Transverse colon (tissue), 4 donors: ENCODE measurements around the gene DCLK2.

Experiments used
- EP300 ChIP-seq: sonication (generic); formaldehyde crosslinking; IDR thresholded peaks from one replicate; pipeline ENCODE4 v1.6.1; 2017; ENCODE audit warnings: antibody characterized with exemption, low read depth
- POLR2A ChIP-seq: fragments of 450-650 bp; IDR thresholded peaks from one replicate; pipeline ENCODE4 v1.6.1; 2016; ENCODE audit warnings: antibody characterized with exemption, mild to moderate bottlenecking, moderate library complexity
- POLR2AphosphoS5 ChIP-seq, 3 donors: sonication (generic); formaldehyde crosslinking; IDR thresholded peaks; one replicate each; pipeline ENCODE4 v1.6.1; 2016; ENCODE audit warnings: antibody characterized with exemption in 3 of 3
- TF ChIP-seq, protein P1 (sequence below), 5 experiments: fragments of 200-600 bp in 3 of 5; fragments of 450-650 bp in 2 of 5; sonication (generic) in 3 of 5; IDR thresholded peaks; 1 replicate in 2 of 5; 2 replicates in 3 of 5; pipeline ENCODE4 v1.5.1; 2016 to 2017; ENCODE audit warnings: antibody characterized with exemption in 5 of 5, inconsistent platforms in 3 of 5, mild to moderate bottlenecking in 2 of 5, moderate library complexity in 1 of 5

DNA sequence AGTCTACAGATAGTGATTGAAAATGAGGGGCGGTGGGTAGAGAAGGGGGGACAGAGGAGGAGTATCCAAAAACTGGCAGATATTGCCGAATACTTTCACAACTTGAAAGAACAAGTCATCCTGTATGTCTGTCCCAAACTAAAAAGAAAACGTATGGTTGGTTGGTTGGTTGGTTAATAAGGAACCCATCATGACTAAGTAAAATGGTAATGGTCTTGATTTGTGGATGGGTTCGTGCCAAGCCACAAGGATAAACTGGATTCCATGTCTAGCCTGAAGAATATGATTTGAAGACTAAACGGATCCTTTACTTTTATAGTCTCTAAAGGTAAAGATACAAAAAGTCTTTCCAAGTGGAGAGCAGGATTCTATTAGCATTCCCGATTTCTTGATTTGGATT lies 208.4 kb downstream of the DCLK2 start:
- TF ChIP-seq, protein P1, sequence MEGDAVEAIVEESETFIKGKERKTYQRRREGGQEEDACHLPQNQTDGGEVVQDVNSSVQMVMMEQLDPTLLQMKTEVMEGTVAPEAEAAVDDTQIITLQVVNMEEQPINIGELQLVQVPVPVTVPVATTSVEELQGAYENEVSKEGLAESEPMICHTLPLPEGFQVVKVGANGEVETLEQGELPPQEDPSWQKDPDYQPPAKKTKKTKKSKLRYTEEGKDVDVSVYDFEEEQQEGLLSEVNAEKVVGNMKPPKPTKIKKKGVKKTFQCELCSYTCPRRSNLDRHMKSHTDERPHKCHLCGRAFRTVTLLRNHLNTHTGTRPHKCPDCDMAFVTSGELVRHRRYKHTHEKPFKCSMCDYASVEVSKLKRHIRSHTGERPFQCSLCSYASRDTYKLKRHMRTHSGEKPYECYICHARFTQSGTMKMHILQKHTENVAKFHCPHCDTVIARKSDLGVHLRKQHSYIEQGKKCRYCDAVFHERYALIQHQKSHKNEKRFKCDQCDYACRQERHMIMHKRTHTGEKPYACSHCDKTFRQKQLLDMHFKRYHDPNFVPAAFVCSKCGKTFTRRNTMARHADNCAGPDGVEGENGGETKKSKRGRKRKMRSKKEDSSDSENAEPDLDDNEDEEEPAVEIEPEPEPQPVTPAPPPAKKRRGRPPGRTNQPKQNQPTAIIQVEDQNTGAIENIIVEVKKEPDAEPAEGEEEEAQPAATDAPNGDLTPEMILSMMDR (IDR thresholded peaks at IDR 0.05): no peak
- TF ChIP-seq EP300 (no peak), POLR2A (no peak), POLR2AphosphoS5 (IDR thresholded peaks at IDR 0.05) (no peak)
